ENCODE results near the gene NSRP1.

- TF ChIP-seq CTCF (IDR thresholded peaks at IDR 0.05): no peak
- TF ChIP-seq POLR2A (IDR thresholded peaks at IDR 0.05): no peak
- no peak for TF ChIP-seq POLR2AphosphoS5 (IDR thresholded peaks at IDR 0.05)
Observed at GRCh38 chr17:30212750-30213149, 96.1 kb downstream of the NSRP1 start.
